IMR-90 (cell line): ENCODE measurements around the gene PTEN. TPM values are rescaled to one million over a fixed set of nuclear protein-coding genes. Genes with fewer than 3 reads are reported as not detected.

Experiments used
- ATAC-seq: fragments of 200-7000 bp; cut with Tn5 transposase; 2 replicates; pipeline ENCODE4 v1.9.1; 2020; ENCODE audit warnings: low read depth, mild to moderate bottlenecking, moderate library complexity
- BruUV-seq: library from RNA; stranded (reverse); fragments of 400-500 nt; replicated peaks from 2 replicates; lab custom pipeline; 2021; lab: Mats Ljungman, UMichigan
- CTCF ChIA-PET: fragments of 300-600 bp; formaldehyde crosslinking; extraction: SDS; loops from one replicate; lab custom pipeline; 2021; ENCODE audit warnings: antibody characterized with exemption; lab: Yijun Ruan, JAX
- POLR2A ChIA-PET: fragments of 300-600 bp; sonication (Branson Sonifier 250); formaldehyde crosslinking; loops from one replicate; lab custom pipeline; 2022; ENCODE audit warnings: antibody characterized with exemption; ENCODE audit not compliant: unreplicated experiment; lab: Charles Lee
- DNase-seq: peaks from one replicate; pipeline ENCODE4 v3.0.0; 2013
- H2AFZ ChIP-seq: replicated peaks from 2 replicates; pipeline ENCODE3; 2013; ENCODE audit warnings: low read length, mild to moderate bottlenecking; ENCODE audit not compliant: poor library complexity
- H2AK5ac ChIP-seq: 2 replicates; pipeline ENCODE4 v1.6.1; 2013; ENCODE audit warnings: low read depth, low read length, inconsistent platforms
- H2AK9ac ChIP-seq: replicated peaks from 2 replicates; pipeline ENCODE3; 2013; ENCODE audit warnings: mild to moderate bottlenecking, low read depth, low read length, moderate library complexity; ENCODE audit not compliant: poor library complexity
- H2BK120ac ChIP-seq: 2 replicates; pipeline ENCODE4 v1.6.1; 2013; ENCODE audit warnings: low read depth, low read length, inconsistent platforms
- H2BK15ac ChIP-seq: 3 replicates; pipeline ENCODE4 v1.6.1; 2013; ENCODE audit warnings: low read depth, low read length, inconsistent platforms
- H2BK20ac ChIP-seq: 2 replicates; pipeline ENCODE4 v1.6.1; 2013; ENCODE audit warnings: low read depth, mild to moderate bottlenecking, inconsistent platforms, low read length, moderate library complexity
- H2BK5ac ChIP-seq: 2 replicates; pipeline ENCODE4 v1.6.1; 2013; ENCODE audit warnings: mild to moderate bottlenecking, low read depth, low read length, inconsistent platforms; ENCODE audit not compliant: poor library complexity, severe bottlenecking
- H3K14ac ChIP-seq: replicated peaks from 2 replicates; pipeline ENCODE4 v1.6.1; 2013; ENCODE audit warnings: low read depth, low read length, inconsistent platforms
- H3K18ac ChIP-seq: 2 replicates; pipeline ENCODE4 v1.6.1; 2013; ENCODE audit warnings: low read depth, low read length, control low read depth
- H3K23ac ChIP-seq: 2 replicates; pipeline ENCODE4 v1.6.1; 2013; ENCODE audit warnings: low read depth, low read length, inconsistent platforms
- H3K27ac ChIP-seq: 2 replicates; pipeline ENCODE4 v1.5.1; 2013; ENCODE audit warnings: mild to moderate bottlenecking, control low read depth, low read length; ENCODE audit not compliant: insufficient read depth
- H3K27me3 ChIP-seq: 2 replicates; pipeline ENCODE4 v1.6.1; 2013; ENCODE audit warnings: low read length; ENCODE audit not compliant: control insufficient read depth, insufficient read depth
- H3K36me3 ChIP-seq: 2 replicates; pipeline ENCODE4 v1.6.1; 2013; ENCODE audit warnings: low read length, mixed read lengths; ENCODE audit not compliant: control insufficient read depth, insufficient read depth
- H3K4ac ChIP-seq: 2 replicates; pipeline ENCODE4 v1.6.1; 2013; ENCODE audit warnings: low read depth, low read length, inconsistent platforms
- H3K4me1 ChIP-seq: 2 replicates; pipeline ENCODE4 v1.6.1; 2013; ENCODE audit warnings: low read length, mixed read lengths; ENCODE audit not compliant: control insufficient read depth, insufficient read depth
- H3K4me2 ChIP-seq: 2 replicates; pipeline ENCODE4 v1.6.1; 2013; ENCODE audit warnings: low read depth, mild to moderate bottlenecking, control low read depth, low read length, moderate library complexity
- H3K4me3 ChIP-seq: 2 replicates; pipeline ENCODE4 v1.5.1; 2013; ENCODE audit warnings: low read depth, mild to moderate bottlenecking, control low read depth, low read length, moderate library complexity; ENCODE audit not compliant: insufficient read depth
- H3K56ac ChIP-seq: 2 replicates; pipeline ENCODE4 v1.6.1; 2013; ENCODE audit warnings: low read length, inconsistent platforms; ENCODE audit not compliant: insufficient read depth; ENCODE audit errors: extremely low read depth
- H3K79me1 ChIP-seq, 2 experiments: 2 replicates each; pipeline ENCODE4 v1.6.1; 2013; ENCODE audit warnings: low read length in 2 of 2, inconsistent platforms in 1 of 2, low read depth in 1 of 2
- H3K9ac ChIP-seq: 2 replicates; pipeline ENCODE4 v1.6.1; 2013; ENCODE audit warnings: low read depth, low read length, control low read depth
- H3K9me1 ChIP-seq: 2 replicates; pipeline ENCODE4 v1.6.1; 2013; ENCODE audit warnings: low read length, inconsistent platforms; ENCODE audit not compliant: insufficient read depth
- H3K9me3 ChIP-seq: 2 replicates; pipeline ENCODE4 v1.6.1; 2013; ENCODE audit warnings: low read length; ENCODE audit not compliant: control insufficient read depth, insufficient read depth
- H4K20me1 ChIP-seq: 2 replicates; pipeline ENCODE4 v1.6.1; 2013; ENCODE audit warnings: low read length, inconsistent platforms; ENCODE audit not compliant: insufficient read depth
- H4K5ac ChIP-seq: 2 replicates; pipeline ENCODE4 v1.6.1; 2013; ENCODE audit warnings: mild to moderate bottlenecking, low read depth, low read length, control low read depth
- H4K8ac ChIP-seq, 2 experiments: 2 replicates each; pipeline ENCODE4 v1.6.1; 2013; ENCODE audit warnings: low read depth in 2 of 2, low read length in 2 of 2, control low read depth in 1 of 2, inconsistent platforms in 1 of 2
- H4K91ac ChIP-seq: 2 replicates; pipeline ENCODE4 v1.6.1; 2013; ENCODE audit warnings: low read depth, low read length, inconsistent platforms; ENCODE audit not compliant: insufficient read depth
- CHD1 ChIP-seq: IDR thresholded peaks from 2 replicates; pipeline ENCODE4 v1.6.1; 2012; ENCODE audit warnings: low read depth, low read length, improper control_type of control experiment
- ELK1 ChIP-seq: fragments of 150-350 bp; IDR thresholded peaks from 2 replicates; pipeline ENCODE4 v1.6.1; 2016; ENCODE audit warnings: low read depth, mild to moderate bottlenecking, low read length, moderate library complexity, borderline replicate concordance
- POLR2A ChIP-seq: IDR thresholded peaks from 2 replicates; pipeline ENCODE4 v1.6.1; 2012; ENCODE audit warnings: mild to moderate bottlenecking, low read depth, low read length
- RCOR1 ChIP-seq: IDR thresholded peaks from 2 replicates; pipeline ENCODE4 v1.6.1; 2012; ENCODE audit warnings: mild to moderate bottlenecking, low read length, improper control_type of control experiment; ENCODE audit not compliant: insufficient replicate concordance
- WGBS, 2 experiments: methylation state at CpG; one replicate each; pipeline versions ENCODE4 v1.1.5 to v1.1.7; 2013; ENCODE audit warnings: missing lambda C conversion rate in 2 of 2; ENCODE audit not compliant: insufficient read length in 1 of 2; ENCODE audit errors: extremely low coverage in 2 of 2; 5-methylcytosine and 5-hydroxymethylcytosine counted together
- dilution Hi-C: fragments of 300-500 bp; cut with HindIII; formaldehyde crosslinking; loops from one replicate; pipeline ENCODE4 v1.14.3; 2018; ENCODE audit warnings: low sequenced_read_pairs; ENCODE audit not compliant: unreplicated experiment
- in situ Hi-C: fragments of 300-500 bp; cut with MboI; formaldehyde crosslinking; loops from 3 replicates; pipeline ENCODE4 v1.14.3; 2019; ENCODE audit warnings: low sequenced_read_pairs, inconsistent platforms, mixed read lengths
- intact Hi-C: fragments of 100-400 bp; cut with micrococcal nuclease; formaldehyde crosslinking; loops from 2 replicates; pipeline ENCODE4 v1.10.0; 2022
- polyA plus RNA-seq, 3 experiments: library from polyadenylated mRNA; depleted of rRNA; stranded (reverse); fragments of >200 nt; gene quantifications; 2 replicates each; pipeline ENCODE4 v1.2.3, GENCODE V29; 2012; ENCODE audit warnings: low replicate concordance in 1 of 3
- total RNA-seq: library from RNA; depleted of rRNA; stranded (reverse); fragments of >200 nt; gene quantifications from 2 replicates; pipeline ENCODE4 v1.2.3, GENCODE V29; 2012

The PTEN gene
- total and polyA plus RNA-seq, 2 of the 4 experiments (the other 2 are of a cell fraction), result 12.0 to 38.9 TPM

DNA sequence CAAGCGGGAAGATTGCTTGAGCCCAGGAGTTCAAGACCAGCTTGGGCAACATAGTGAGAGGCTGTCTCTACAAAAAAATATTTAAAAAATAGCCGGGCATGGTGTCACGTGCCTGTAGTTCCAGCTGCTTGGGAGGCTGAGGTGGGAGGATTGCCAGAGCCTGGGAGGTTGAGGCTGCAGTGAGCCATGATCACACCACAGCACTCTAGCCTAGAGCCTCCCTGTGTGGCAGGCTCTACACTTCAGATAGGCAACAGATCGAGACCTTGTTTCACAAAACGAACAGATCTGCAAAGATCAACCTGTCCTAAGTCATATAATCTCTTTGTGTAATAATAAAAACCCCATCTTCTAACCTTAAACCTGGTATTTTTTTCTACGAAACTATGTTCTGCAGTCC is 76.8 kb downstream of the PTEN start:
- Histone ChIP-seq H4K91ac (no peak overlapping the region), H3K14ac (no peak overlapping the region), H3K56ac (no peak overlapping the region), H2AK5ac (no peak overlapping the region), H3K9me3 (no peaks in the 10 kb centered on the region), H3K4me1 (peaks cover 1% of the 10 kb centered on the region), H2BK120ac (0 out of 2 replicates have a peak overlapping the region, but pooled peaks have one; percentile 27), H3K4ac (no peak overlapping the region), H4K5ac (no peak overlapping the region), H3K9me1 (peaks cover 11% of the 10 kb centered on the region), H2BK15ac (no peak overlapping the region), H3K23ac (no peak overlapping the region), H3K27ac (no peak overlapping the region), H4K20me1 (peaks cover 19% of the 10 kb centered on the region; the same call in 1 of the 2 replicates), H4K8ac (no peak overlapping the region), H3K79me1 (peaks cover 12 to 49% of the 10 kb centered on the region in 2 experiments), H2BK5ac (no peak overlapping the region), H3K4me2 (no peak overlapping the region), H3K18ac (no peak overlapping the region), H3K27me3 (no peaks in the 10 kb centered on the region), H2BK20ac (no peak overlapping the region), H2AFZ (no peak overlapping the region), H2AK9ac (no peak overlapping the region), H3K4me3 (no peak overlapping the region), H3K9ac (no peak overlapping the region), H3K36me3 (peaks cover 5% of the 10 kb centered on the region)
- TF ChIP-seq ELK1 (no peak), RCOR1 (no peak), CHD1 (no peak), POLR2A (no peak)
- intact Hi-C loops (no loop called here), in situ Hi-C loops (no loop called here), dilution Hi-C loops (no loop called here)
- ChIA-PET POLR2A (no interaction called here), CTCF (interaction anchor here (0.6 kb wide), 1 partner anchor 11 kb away, joined by 3 read pairs; no protein-coding TSS in a partner anchor)
- DNase-seq, result no peak
- BruUV-seq, result no TSS peak
- no CpG with 5 or more reads among the region's 6 CpGs for WGBS, 2 experiments
- ATAC-seq, result no peak
